Measurements from ENCODE around the gene TCTN1.
A peak's percentile ranks its signal among the peaks of the same experiment; 100 is the strongest.
"Not testable (repeated sequence)": the region's sequence is repeated elsewhere in the genome, so short reads cannot be mapped to it uniquely, and the experiment has no call there.

Gene TCTN1

DNA sequence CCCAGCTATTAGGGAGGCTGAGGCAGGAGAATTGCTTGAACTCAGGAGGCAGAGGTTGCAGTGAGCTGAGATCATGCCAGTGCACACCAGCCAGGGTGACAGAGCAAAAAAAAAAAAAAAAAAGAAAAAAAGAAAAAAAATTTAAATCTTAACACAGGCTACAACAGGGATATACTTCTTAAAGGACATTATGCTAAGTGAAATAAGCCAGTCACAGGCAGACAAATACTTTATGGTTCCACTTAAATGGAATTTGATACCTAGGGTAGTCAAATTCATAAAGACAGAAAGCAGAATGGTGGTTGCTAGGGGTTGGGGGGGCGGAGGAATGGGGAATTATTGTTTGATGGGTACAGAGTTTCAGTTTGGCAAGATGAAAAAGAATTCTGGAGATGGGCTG, 16.0 kb upstream of the TCTN1 start:
- peaks cover 11% of the 10 kb centered on the region for H3K4me1 Mint-ChIP-seq (ENCODE audit: low read depth)

DNA sequence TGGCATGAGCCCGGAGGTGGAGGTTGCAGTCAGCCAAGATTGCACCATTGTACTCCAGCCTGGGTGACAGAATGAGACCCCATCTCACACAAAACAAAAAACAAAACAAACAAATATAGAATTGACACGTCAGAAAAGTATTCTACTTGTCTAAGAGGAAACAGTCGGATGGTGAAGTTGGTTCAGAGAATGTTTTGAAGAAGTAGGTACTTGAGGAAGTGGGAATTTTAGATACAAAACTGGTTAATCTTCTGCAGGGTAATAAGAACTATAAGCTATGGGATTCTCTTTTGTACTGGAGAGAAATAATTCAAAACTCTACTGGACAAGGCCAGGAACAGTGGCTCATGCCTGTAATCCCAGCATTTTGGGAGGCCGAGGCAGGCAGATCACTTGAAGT, 14.6 kb upstream of the TCTN1 start:
- DNase-seq (ENCODE audit: low spot score), result no peak
- no peak overlapping the region for H3K4me3 Mint-ChIP-seq
- no peak overlapping the region for H3K27ac Mint-ChIP-seq
- H3K27me3 Mint-ChIP-seq (ENCODE audit: low read depth), result no peaks in the 10 kb centered on the region
- H3K4me1 Mint-ChIP-seq (ENCODE audit: low read depth), result peaks cover 11% of the 10 kb centered on the region
- no peaks in the 10 kb centered on the region for H3K9me3 Mint-ChIP-seq
- H3K36me3 Mint-ChIP-seq (ENCODE audit: low read depth), result no peaks in the 10 kb centered on the region

More for the DNA sequence above, 16.0 kb upstream of the TCTN1 start:
- Mint-ChIP-seq H3K27me3 (ENCODE audit: low read depth) (no peaks in the 10 kb centered on the region), H3K9me3 (no peaks in the 10 kb centered on the region), H3K4me3 (no peak overlapping the region), H3K36me3 (ENCODE audit: low read depth) (no peaks in the 10 kb centered on the region), H3K27ac (no peak overlapping the region)
- no peak for DNase-seq (ENCODE audit: low spot score)

DNA sequence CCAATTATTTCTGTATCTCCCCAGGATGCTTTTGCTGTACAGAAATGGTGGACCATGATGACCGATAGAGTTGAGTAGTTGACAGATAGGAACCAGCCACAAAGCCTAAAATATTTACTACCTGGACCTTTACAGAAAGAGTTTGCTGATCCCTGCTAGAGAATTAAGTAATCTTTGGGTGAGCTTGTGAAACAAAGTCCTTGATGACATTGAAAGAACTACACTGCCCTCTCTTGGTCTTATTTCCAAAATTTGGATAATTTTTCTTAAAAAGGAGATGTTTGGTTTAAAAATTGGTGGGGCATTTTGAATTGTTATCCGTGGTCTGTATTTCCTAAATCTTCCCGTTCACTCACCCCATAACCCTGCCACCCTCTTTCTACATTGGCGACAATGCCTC, 13.7 kb upstream of the TCTN1 start:
- Mint-ChIP-seq H3K9me3 (no peaks in the 10 kb centered on the region), H3K4me1 (ENCODE audit: low read depth) (peaks cover 13% of the 10 kb centered on the region), H3K36me3 (ENCODE audit: low read depth) (no peaks in the 10 kb centered on the region), H3K27ac (no peak overlapping the region), H3K4me3 (no peak overlapping the region), H3K27me3 (ENCODE audit: low read depth) (no peaks in the 10 kb centered on the region)
- no peak for DNase-seq (ENCODE audit: low spot score)

DNA sequence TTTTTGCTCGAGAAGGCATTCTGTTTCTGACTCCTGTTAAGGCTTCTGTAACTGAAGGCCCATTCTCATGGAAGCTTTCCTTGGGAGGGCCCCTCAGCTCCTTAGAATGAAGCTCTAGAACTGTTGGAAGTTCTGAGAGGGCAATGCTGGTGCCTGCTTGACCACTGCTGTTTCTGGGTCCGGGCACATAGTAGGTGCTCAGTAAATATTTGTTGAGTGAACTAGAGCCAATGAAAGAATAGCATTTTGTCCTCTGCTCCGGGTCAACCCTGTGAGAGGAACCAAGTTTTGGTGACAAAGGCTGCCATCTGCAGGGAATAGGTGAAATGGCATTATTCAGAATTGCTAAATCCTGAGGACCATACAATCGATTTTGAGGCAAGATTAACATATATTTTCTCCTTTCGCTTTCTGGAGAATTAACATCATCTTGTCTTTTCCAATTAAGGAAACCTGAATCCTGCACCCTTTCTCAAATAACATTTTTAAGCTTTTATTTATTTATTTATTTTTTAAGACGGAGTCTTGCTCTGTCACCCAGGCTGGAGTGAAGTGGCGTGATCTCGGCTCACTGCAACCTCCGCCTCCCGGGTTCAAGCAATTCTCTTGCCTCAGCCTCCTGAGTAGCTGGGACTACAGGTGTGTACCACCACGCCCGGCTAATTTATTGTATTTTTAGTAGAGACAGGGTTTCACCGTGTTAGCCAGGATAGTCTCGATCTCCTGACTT, 11.7 kb upstream of the TCTN1 start:
- not testable (repeated sequence) for DNase-seq (ENCODE audit: low spot score); H3K36me3 Mint-ChIP-seq (ENCODE audit: low read depth); H3K9me3 Mint-ChIP-seq; H3K27me3 Mint-ChIP-seq (ENCODE audit: low read depth); H3K4me3 Mint-ChIP-seq; H3K27ac Mint-ChIP-seq
- H3K4me1 Mint-ChIP-seq (ENCODE audit: low read depth), result peaks cover 16% of the 10 kb centered on the region

DNA sequence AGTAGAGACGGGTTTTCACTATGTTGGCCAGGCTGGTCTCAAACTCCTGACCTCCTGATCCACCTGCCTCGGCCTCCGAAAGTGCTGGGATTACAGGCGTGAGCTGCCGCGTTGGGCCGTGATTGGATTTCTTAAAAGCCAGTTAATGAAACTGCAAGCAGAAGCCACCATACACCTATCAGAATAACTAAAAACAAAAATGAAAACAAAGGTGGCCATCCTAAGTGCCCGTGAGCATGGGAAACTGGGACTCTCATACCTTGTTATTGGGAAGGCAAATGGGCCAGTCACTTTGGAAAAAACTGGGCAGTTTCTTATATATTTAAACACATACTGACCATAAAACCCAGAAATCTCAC, 7.7 kb upstream of the TCTN1 start:
- H3K27me3 Mint-ChIP-seq (ENCODE audit: low read depth), result no peaks in the 10 kb centered on the region
- DNase-seq (ENCODE audit: low spot score), result no peak
- no peaks in the 10 kb centered on the region for H3K9me3 Mint-ChIP-seq
- H3K36me3 Mint-ChIP-seq (ENCODE audit: low read depth), result no peaks in the 10 kb centered on the region
- peak overlapping the region; percentile 93 for H3K27ac Mint-ChIP-seq
- peaks cover 12% of the 10 kb centered on the region for H3K4me1 Mint-ChIP-seq (ENCODE audit: low read depth)
- peak overlapping the region; percentile 85 for H3K4me3 Mint-ChIP-seq

DNA sequence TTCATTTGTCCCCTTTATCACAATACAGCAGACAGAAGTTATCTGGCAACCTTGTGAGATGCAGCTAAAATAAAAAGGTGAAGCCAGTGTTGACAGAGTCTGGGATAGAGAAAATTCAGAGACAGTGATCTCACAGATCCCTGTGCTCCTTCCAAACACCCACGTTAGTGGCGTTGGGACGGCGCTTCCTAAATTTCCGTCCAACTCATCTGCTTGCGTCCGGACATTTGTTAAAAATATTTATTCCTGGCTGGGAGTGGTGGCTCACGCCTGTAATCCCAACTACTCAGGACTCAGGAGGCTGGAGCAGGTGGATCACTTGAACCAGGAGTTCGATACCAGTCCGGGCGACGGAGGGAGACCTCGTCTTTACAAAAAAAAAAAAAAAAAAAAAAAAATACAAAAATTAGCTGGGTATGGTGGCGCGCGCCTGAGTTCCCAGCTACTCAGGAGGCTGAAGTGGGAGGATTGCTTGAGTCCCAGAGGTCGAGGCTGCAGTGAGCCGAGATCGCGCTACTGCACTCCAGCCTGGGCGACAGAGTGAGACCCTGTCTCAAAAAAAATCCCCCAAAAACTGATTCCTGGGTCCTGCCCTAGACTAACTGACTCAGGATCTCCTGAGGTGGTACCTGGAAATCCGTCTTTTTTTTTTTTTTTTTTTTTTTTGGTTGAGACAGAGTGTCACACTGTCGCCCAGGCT, 708 bp upstream of the TCTN1 start:
- no peaks in the 10 kb centered on the region for H3K36me3 Mint-ChIP-seq (ENCODE audit: low read depth)
- no peaks in the 10 kb centered on the region for H3K27me3 Mint-ChIP-seq (ENCODE audit: low read depth)
- peak overlapping the region; percentile 87 for H3K4me3 Mint-ChIP-seq
- H3K4me1 Mint-ChIP-seq (ENCODE audit: low read depth), result peaks cover 6% of the 10 kb centered on the region
- no peaks in the 10 kb centered on the region for H3K9me3 Mint-ChIP-seq
- peak overlapping the region; percentile 86 for H3K27ac Mint-ChIP-seq
- DNase-seq (ENCODE audit: low spot score), result no peak

DNA sequence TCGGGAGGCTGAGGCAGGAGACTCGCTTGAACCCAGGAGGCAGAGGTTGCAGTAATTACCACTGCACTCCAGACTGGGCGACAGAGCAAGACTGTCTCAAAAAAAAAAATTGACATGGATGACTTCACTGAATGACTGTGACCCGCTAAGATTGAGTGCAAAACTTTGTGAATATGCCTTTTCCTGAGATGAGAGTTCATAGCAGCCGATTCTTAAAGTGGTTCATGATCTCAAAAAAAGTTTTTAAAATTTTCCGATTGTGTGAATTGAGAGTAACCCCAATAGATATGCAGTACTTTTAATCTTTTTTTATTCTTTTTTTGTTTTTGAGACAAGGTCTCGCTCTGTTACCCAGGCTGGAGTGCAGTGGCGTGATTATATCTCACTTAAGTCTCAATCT, 1.2 kb downstream of the TCTN1 start:
- Mint-ChIP-seq H3K36me3 (ENCODE audit: low read depth) (no peaks in the 10 kb centered on the region), H3K4me1 (ENCODE audit: low read depth) (peaks cover 8% of the 10 kb centered on the region), H3K4me3 (no peak overlapping the region), H3K27ac (no peak overlapping the region), H3K9me3 (no peaks in the 10 kb centered on the region), H3K27me3 (ENCODE audit: low read depth) (no peaks in the 10 kb centered on the region)
- DNase-seq (ENCODE audit: low spot score), result no peak

DNA sequence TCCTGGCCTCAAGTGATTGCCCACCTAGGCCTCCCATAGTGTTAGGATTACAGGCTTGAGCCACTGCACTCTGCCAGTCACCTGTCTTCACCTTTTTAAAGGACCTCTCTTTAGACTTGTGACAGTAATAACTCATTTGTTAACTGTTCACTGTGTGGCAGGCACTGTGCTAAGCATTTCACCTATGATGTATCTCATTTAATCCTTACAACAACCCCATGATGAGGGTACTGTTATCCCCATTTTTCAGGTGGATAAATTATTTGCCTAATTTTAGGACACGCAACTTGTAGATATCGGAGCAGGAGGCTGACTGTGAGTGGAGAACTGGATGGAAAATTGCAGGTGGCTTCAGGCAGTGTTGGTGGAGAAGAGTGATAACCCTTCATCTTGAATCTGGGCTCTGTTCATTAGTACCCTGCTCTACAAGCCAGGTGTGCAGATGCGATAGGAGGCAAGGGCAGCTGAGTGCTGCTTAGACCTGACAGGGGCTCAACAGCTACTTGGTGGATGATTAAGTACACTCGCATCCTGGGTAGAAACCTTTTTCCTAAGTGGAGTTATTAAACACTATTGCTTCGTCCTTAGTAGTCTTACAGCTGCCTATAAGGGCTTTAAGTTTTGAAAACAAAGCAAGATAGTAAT, 2.7 kb downstream of the TCTN1 start:
- peaks cover 8% of the 10 kb centered on the region for H3K4me1 Mint-ChIP-seq (ENCODE audit: low read depth)
- H3K27ac Mint-ChIP-seq, result no peak overlapping the region
- no peak overlapping the region for H3K4me3 Mint-ChIP-seq
- no peaks in the 10 kb centered on the region for H3K9me3 Mint-ChIP-seq
- H3K27me3 Mint-ChIP-seq (ENCODE audit: low read depth), result no peaks in the 10 kb centered on the region
- no peak for DNase-seq (ENCODE audit: low spot score)
- H3K36me3 Mint-ChIP-seq (ENCODE audit: low read depth), result no peaks in the 10 kb centered on the region

DNA sequence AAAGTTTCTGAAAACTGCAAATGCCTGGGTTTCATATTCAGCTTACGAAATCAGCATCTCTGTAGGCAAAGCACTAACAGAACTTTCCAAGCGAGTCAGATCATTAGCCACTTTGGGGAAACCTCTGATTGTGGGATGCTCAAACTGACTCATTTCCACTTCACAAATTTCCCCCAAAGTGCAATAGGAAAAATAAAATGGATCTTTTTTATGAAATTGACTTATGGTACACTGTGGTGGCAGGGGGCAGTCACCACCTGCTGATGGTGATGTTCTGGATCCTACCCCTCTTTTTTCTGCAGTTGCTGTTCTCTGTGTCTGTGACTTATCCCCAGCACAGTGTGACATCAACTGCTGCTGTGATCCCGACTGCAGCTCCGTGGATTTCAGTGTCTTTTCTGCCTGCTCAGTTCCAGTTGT, 5.6 kb downstream of the TCTN1 start:
- Mint-ChIP-seq H3K9me3 (no peaks in the 10 kb centered on the region), H3K4me1 (ENCODE audit: low read depth) (peaks cover 5% of the 10 kb centered on the region), H3K4me3 (no peak overlapping the region), H3K27me3 (ENCODE audit: low read depth) (no peaks in the 10 kb centered on the region), H3K27ac (no peak overlapping the region), H3K36me3 (ENCODE audit: low read depth) (no peaks in the 10 kb centered on the region)
- peak; percentile 64 for DNase-seq (ENCODE audit: low spot score)

DNA sequence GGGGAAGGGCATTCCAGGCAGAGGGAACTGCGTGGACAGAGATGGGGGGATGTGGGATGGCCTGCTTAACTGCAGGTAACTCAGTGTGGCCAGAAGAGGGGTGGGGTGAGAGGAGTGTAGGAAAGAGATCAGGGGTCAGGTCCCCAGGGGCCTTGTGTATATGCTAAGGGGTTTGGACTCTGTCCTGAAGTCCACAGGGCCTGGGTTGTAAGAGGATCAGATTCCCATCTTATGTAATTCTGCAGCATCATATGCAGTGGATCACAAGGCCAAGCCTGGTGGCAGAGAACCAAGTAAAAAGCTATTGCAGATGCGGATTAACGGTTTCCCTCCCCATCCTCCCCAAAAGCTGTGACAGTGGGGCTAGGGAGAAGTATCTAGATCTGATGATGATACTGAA, 8.7 kb downstream of the TCTN1 start:
- peaks cover 9% of the 10 kb centered on the region for H3K4me1 Mint-ChIP-seq (ENCODE audit: low read depth)
- H3K9me3 Mint-ChIP-seq, result no peaks in the 10 kb centered on the region
- H3K36me3 Mint-ChIP-seq (ENCODE audit: low read depth), result no peaks in the 10 kb centered on the region
- H3K4me3 Mint-ChIP-seq, result no peak overlapping the region
- H3K27me3 Mint-ChIP-seq (ENCODE audit: low read depth), result no peaks in the 10 kb centered on the region
- no peak overlapping the region for H3K27ac Mint-ChIP-seq
- no peak for DNase-seq (ENCODE audit: low spot score)

DNA sequence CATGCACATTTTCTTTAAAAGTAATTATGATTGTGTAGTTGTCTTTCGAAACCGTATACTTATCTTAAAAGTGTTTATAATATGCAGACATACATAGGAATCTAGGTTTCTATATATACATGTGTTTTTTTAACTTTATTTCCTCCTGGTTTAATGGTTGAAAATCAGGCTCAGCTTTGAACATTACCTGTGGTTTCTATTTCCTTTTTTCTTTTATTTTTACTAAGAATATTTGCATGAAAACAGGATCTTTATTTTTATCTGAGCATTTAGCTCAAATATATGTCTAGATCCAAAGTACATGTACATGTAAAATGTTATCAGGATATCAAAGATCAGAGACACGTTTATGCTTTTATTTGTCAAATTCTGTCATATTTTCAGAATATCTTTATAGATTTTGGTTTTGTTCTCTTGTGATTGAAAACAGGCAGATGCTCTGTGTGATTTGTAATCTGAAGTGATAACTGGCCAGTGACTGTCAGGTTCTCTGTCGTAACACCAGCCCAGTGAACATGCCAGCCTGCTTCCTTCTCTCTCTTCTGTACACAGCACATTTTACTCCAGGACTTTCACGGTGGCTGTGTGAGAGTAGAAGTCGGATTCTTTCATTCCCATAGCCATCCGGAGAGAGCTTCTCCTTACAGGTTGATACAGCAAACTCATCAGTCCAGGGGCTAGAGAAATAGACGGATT, 13.7 kb downstream of the TCTN1 start:
- H3K9me3 Mint-ChIP-seq, result no peaks in the 10 kb centered on the region
- H3K27me3 Mint-ChIP-seq (ENCODE audit: low read depth), result no peaks in the 10 kb centered on the region
- H3K4me1 Mint-ChIP-seq (ENCODE audit: low read depth), result peaks cover 9% of the 10 kb centered on the region
- H3K4me3 Mint-ChIP-seq, result peak overlapping the region; percentile 24
- no peak for DNase-seq (ENCODE audit: low spot score)
- no peaks in the 10 kb centered on the region for H3K36me3 Mint-ChIP-seq (ENCODE audit: low read depth)
- H3K27ac Mint-ChIP-seq, result no peak overlapping the region

DNA sequence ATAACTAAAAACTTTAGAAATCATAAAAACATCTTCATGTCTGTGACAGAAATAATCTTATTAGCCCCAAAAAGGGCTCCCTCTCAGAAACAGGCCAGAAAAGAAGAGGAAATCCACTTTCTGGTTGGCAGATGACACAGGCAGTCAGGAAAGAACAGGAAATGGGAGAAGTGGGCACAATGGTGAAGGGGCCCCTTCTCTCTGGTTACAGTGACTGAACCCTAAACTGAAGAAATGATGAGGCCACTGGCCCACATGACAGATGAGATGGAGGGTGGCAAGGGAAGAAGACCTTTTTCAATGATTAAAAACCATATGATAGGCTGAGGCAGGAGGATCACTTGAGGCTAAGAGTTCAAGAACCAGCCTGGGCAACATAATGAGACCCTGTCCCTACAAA, 21.1 kb downstream of the TCTN1 start:
- H3K9me3 Mint-ChIP-seq, result no peaks in the 10 kb centered on the region
- peaks cover 17% of the 10 kb centered on the region for H3K4me1 Mint-ChIP-seq (ENCODE audit: low read depth)
- H3K27ac Mint-ChIP-seq, result no peak overlapping the region
- DNase-seq (ENCODE audit: low spot score), result no peak
- H3K27me3 Mint-ChIP-seq (ENCODE audit: low read depth), result no peaks in the 10 kb centered on the region
- no peak overlapping the region for H3K4me3 Mint-ChIP-seq
- H3K36me3 Mint-ChIP-seq (ENCODE audit: low read depth), result no peaks in the 10 kb centered on the region

DNA sequence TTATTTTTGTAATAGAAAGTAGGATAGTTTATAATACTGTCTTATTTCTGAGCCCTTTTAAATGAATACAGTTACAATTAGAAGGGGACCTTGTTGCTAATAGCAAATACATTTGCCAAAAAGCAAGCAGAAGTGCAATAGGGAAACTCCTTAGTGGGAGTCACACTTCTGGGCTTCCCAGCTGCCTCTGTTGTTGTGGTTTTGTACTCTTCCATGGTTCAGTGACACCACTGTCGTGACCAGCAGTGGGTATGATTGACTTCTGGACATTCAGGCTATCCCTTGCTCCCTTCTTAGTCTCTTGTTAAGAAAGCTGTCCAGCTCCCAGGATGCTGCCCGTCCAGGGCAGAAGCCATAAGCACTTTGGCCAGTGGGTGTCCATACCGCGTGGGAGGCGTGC, 22.6 kb downstream of the TCTN1 start:
- Mint-ChIP-seq H3K27ac (no peak overlapping the region), H3K4me1 (ENCODE audit: low read depth) (peaks cover 17% of the 10 kb centered on the region), H3K9me3 (no peaks in the 10 kb centered on the region), H3K36me3 (ENCODE audit: low read depth) (no peaks in the 10 kb centered on the region), H3K27me3 (ENCODE audit: low read depth) (no peaks in the 10 kb centered on the region), H3K4me3 (no peak overlapping the region)
- no peak for DNase-seq (ENCODE audit: low spot score)

DNA sequence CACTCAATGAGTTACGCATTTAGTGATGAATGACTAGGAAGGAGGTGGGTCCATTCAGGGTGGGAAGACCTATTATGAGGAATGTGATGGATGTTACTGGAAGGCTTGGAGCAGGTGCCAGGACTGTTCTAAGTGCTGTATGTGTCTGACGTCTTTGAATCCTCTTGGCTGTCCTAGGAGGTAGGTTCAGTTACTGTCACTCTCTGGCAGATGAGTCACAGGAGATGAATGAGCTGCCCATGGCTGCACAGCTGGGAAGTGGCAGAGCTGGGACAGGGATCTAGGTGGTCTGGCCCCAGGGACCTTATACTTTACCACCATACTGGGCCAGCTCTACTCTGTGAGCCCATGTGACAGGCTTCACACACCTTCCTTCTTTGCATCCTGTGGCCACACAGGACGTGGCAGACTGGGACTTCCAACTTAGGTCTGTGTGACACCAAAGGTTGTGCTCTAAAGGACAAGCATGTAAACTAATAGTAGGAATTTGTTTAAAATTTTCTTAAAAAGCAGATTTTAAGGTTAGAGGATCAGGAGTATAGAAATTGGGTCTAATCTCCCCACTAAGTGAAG, 24.0 kb downstream of the TCTN1 start:
- no peak for DNase-seq (ENCODE audit: low spot score)
- Mint-ChIP-seq H3K27ac (no peak overlapping the region), H3K27me3 (ENCODE audit: low read depth) (no peaks in the 10 kb centered on the region), H3K9me3 (no peaks in the 10 kb centered on the region), H3K36me3 (ENCODE audit: low read depth) (no peaks in the 10 kb centered on the region), H3K4me1 (ENCODE audit: low read depth) (peaks cover 20% of the 10 kb centered on the region), H3K4me3 (no peak overlapping the region)
